Neural cell (in vitro differentiated cells): ENCODE measurements around the gene LHX5. TPM values are rescaled to one million over a fixed set of nuclear protein-coding genes. Genes with fewer than 3 reads are reported as not detected.

Experiments
- H2AFZ ChIP-seq: fragments of 200-600, 300-800 bp; sonication (generic), shearing (Covaris generic); 2 replicates; pipeline ENCODE4 v1.6.0; 2014; ENCODE audit warnings: low read depth, mild to moderate bottlenecking, antibody characterized with exemption, low read length, moderate library complexity
- H3F3A ChIP-seq: fragments of 200-600 bp; shearing (Covaris generic); 2 replicates; pipeline ENCODE4 v1.6.1; 2016; ENCODE audit warnings: mild to moderate bottlenecking, moderate library complexity, mixed read lengths, antibody characterized with exemption, low read length; ENCODE audit not compliant: insufficient read depth, poor library complexity, severe bottlenecking
- H3K27ac ChIP-seq: fragments of 200-600, 300-800 bp; sonication (generic), shearing (Covaris generic); 2 replicates; pipeline ENCODE4 v1.5.1; 2014; ENCODE audit warnings: mild to moderate bottlenecking, low read length, moderate library complexity
- H3K27me3 ChIP-seq: fragments of 300-800, 200-600 bp; sonication (generic), shearing (Covaris generic); 2 replicates; pipeline ENCODE4 v1.6.0; 2014; ENCODE audit warnings: mild to moderate bottlenecking, low read depth, low read length, moderate library complexity; ENCODE audit not compliant: insufficient read depth
- H3K36me3 ChIP-seq: fragments of 300-800, 200-600 bp; sonication (generic), shearing (Covaris generic); 2 replicates; pipeline ENCODE4 v1.5.1; 2014; ENCODE audit warnings: mild to moderate bottlenecking, antibody characterized with exemption, low read length, moderate library complexity; ENCODE audit not compliant: insufficient read depth
- H3K4me2 ChIP-seq: fragments of 300-800, 200-600 bp; sonication (generic), shearing (Covaris generic); 2 replicates; pipeline ENCODE4 v1.6.0; 2014; ENCODE audit warnings: mild to moderate bottlenecking, low read length
- H3K4me3 ChIP-seq: fragments of 300-800, 200-600 bp; sonication (generic), shearing (Covaris generic); 2 replicates; pipeline ENCODE4 v1.5.1; 2014; ENCODE audit warnings: mild to moderate bottlenecking, low read length, moderate library complexity
- H3K79me2 ChIP-seq: fragments of 200-600 bp; shearing (Covaris generic); replicated peaks from 2 replicates; pipeline ENCODE4 v1.6.0; 2014; ENCODE audit warnings: mild to moderate bottlenecking, low read length, moderate library complexity; ENCODE audit not compliant: insufficient read depth
- H3K9ac ChIP-seq: fragments of 300-800, 200-600 bp; sonication (generic), shearing (Covaris generic); 2 replicates; pipeline ENCODE4 v1.6.1; 2016; ENCODE audit warnings: mild to moderate bottlenecking, low read length, mixed read lengths
- H3K9me2 ChIP-seq: fragments of 200-600 bp; shearing (Covaris generic); 2 replicates; pipeline ENCODE4 v1.6.1; 2016; ENCODE audit warnings: mild to moderate bottlenecking, low read length, mixed read lengths; ENCODE audit not compliant: insufficient read depth
- H3K9me3 ChIP-seq: fragments of 200-600, 300-800 bp; sonication (generic), shearing (Covaris generic); 2 replicates; pipeline ENCODE4 v1.6.1; 2016; ENCODE audit warnings: mild to moderate bottlenecking, mixed run types, low read length, moderate library complexity, mixed read lengths
- H4K20me1 ChIP-seq: fragments of 200-600 bp; shearing (Covaris generic); 2 replicates; pipeline ENCODE4 v1.6.1; 2016; ENCODE audit warnings: mild to moderate bottlenecking, mixed run types; ENCODE audit not compliant: insufficient read depth
- CTCF ChIP-seq: fragments of 450-650 bp; IDR thresholded peaks from 2 replicates; pipeline ENCODE4 v1.5.1; 2014; ENCODE audit warnings: antibody characterized with exemption, mild to moderate bottlenecking, moderate library complexity; ENCODE audit not compliant: poor library complexity, severe bottlenecking
- EP300 ChIP-seq: fragments of 450-650 bp; conservative IDR thresholded peaks from 2 replicates; pipeline ENCODE4 v1.6.1; 2014; ENCODE audit warnings: antibody characterized with exemption, mild to moderate bottlenecking, moderate library complexity; ENCODE audit not compliant: poor library complexity, severe bottlenecking
- EZH2 ChIP-seq: fragments of 200-600, 300-800 bp; shearing (Covaris generic), sonication (generic); IDR thresholded peaks from 2 replicates; pipeline ENCODE4 v1.6.1; 2014; ENCODE audit warnings: antibody characterized with exemption, low read length, borderline replicate concordance, mild to moderate bottlenecking; ENCODE audit not compliant: insufficient read depth, poor library complexity, severe bottlenecking
- MXI1 ChIP-seq: fragments of 450-650 bp; conservative IDR thresholded peaks from 2 replicates; pipeline ENCODE4 v1.6.1; 2014; ENCODE audit warnings: antibody characterized with exemption, mild to moderate bottlenecking; ENCODE audit not compliant: poor library complexity, severe bottlenecking
- POLR2AphosphoS5 ChIP-seq: IDR thresholded peaks from 2 replicates; pipeline ENCODE4 v1.6.1; 2012
- RAD21 ChIP-seq: fragments of 450-650 bp; conservative IDR thresholded peaks from 2 replicates; pipeline ENCODE4 v1.6.1; 2014; ENCODE audit warnings: antibody characterized with exemption, mild to moderate bottlenecking, moderate library complexity
- REST ChIP-seq: IDR thresholded peaks from 2 replicates; pipeline ENCODE4 v1.6.1; 2012; ENCODE audit warnings: borderline replicate concordance
- SMC3 ChIP-seq: fragments of 450-650 bp; conservative IDR thresholded peaks from 2 replicates; pipeline ENCODE4 v1.6.1; 2014; ENCODE audit warnings: antibody characterized with exemption, mild to moderate bottlenecking, moderate library complexity; ENCODE audit not compliant: poor library complexity
- TAF1 ChIP-seq: IDR thresholded peaks from 2 replicates; pipeline ENCODE4 v1.6.1; 2012; ENCODE audit warnings: low read depth
- polyA plus RNA-seq: library from polyadenylated mRNA; depleted of rRNA; stranded (reverse); fragments of >200 nt; gene quantifications from 2 replicates; pipeline ENCODE4 v1.2.3, GENCODE V29; 2014

LHX5 gene
- polyA plus RNA-seq, 1 donor from 2014 or later: 3.8 TPM

- Histone ChIP-seq H3K27me3 (no peaks in the 10 kb centered on the region), H4K20me1 (no peaks in the 10 kb centered on the region), H3K9ac (no peak overlapping the region), H3K79me2 (no peaks in the 10 kb centered on the region), H3K36me3 (no peaks in the 10 kb centered on the region), H3F3A (no peaks in the 10 kb centered on the region), H2AFZ (no peak overlapping the region), H3K4me2 (no peak overlapping the region), H3K4me3 (no peak overlapping the region), H3K9me3 (no peaks in the 10 kb centered on the region), H3K27ac (no peak overlapping the region), H3K9me2 (no peaks in the 10 kb centered on the region)
- TF ChIP-seq EZH2: no peak
- TF ChIP-seq MXI1: no peak
- no peak for TF ChIP-seq CTCF
- TF ChIP-seq POLR2AphosphoS5: no peak
- no peak for TF ChIP-seq TAF1
- TF ChIP-seq REST: no peak
Observed at GRCh38 chr12:113418213-113418879, 53.3 kb downstream of the LHX5 start.

- Histone ChIP-seq H3K9me3 (no peaks in the 10 kb centered on the region), H3K4me3 (no peak overlapping the region), H3K27ac (no peak overlapping the region), H4K20me1 (no peaks in the 10 kb centered on the region), H3K27me3 (no peaks in the 10 kb centered on the region), H3K36me3 (no peaks in the 10 kb centered on the region), H3K9me2 (no peaks in the 10 kb centered on the region), H3K9ac (no peak overlapping the region), H2AFZ (no peak overlapping the region), H3K79me2 (no peaks in the 10 kb centered on the region), H3K4me2 (no peak overlapping the region), H3F3A (no peaks in the 10 kb centered on the region)
- TF ChIP-seq REST: no peak
- no peak for TF ChIP-seq TAF1
- TF ChIP-seq EP300: no peak
- no peak for TF ChIP-seq MXI1
- TF ChIP-seq SMC3: no peak
- TF ChIP-seq RAD21: no peak
- no peak for TF ChIP-seq CTCF
- no peak for TF ChIP-seq EZH2
- no peak for TF ChIP-seq POLR2AphosphoS5
Observed at GRCh38 chr12:113416091-113416754, 55.4 kb downstream of the LHX5 start.
